Gastrocnemius medialis (tissue), 4 donors: ENCODE data around the gene CDK7. TPM values are rescaled to one million over a fixed set of nuclear protein-coding genes. Genes with fewer than 3 reads are reported as not detected.

ENCODE experiments used
- ATAC-seq, 2 donors: fragments of 150-250 bp; one replicate each; pipeline ENCODE4 v1.9.1; 2016
- DNase-seq, 2 donors: peaks; one replicate each; pipeline ENCODE4 v3.0.0-alpha.2; 2019
- H3K27ac ChIP-seq, 4 donors: fragments of 200-600 bp; sonication (generic); 1 replicate in 1 of 4; 2 replicates in 3 of 4; pipeline ENCODE4 v1.5.1; 2016 to 2018; ENCODE audit warnings: mild to moderate bottlenecking in 2 of 4, moderate library complexity in 1 of 4
- H3K27me3 ChIP-seq, 3 donors: fragments of 200-600 bp; sonication (generic) in 2 of 3; 1 replicate in 1 of 3; 2 replicates in 2 of 3; pipeline versions ENCODE4 v1.5.1 to v1.6.0; 2016 to 2019; ENCODE audit warnings: mild to moderate bottlenecking in 1 of 3, moderate library complexity in 1 of 3
- H3K36me3 ChIP-seq, 2 donors: fragments of 200-600 bp; sonication (generic) in 1 of 2; one replicate each; pipeline ENCODE4 v1.5.1; 2017 to 2018
- H3K4me1 ChIP-seq, 2 donors: fragments of 200-600 bp; sonication (generic) in 1 of 2; one replicate each; pipeline ENCODE4 v1.5.1; 2016 to 2017; ENCODE audit warnings: mild to moderate bottlenecking in 2 of 2
- H3K4me3 ChIP-seq, 4 donors: fragments of 200-600 bp; sonication (generic) in 3 of 4; 1 replicate in 1 of 4; 2 replicates in 3 of 4; pipeline ENCODE4 v1.5.1; 2016 to 2019; ENCODE audit warnings: mild to moderate bottlenecking in 2 of 4
- H3K9me3 ChIP-seq, 3 donors: fragments of 200-600 bp; sonication (generic) in 2 of 3; 1 replicate in 1 of 3; 2 replicates in 2 of 3; pipeline ENCODE4 v1.5.1; 2016 to 2019
- CTCF ChIP-seq, 5 experiments: fragments of 450-650 bp in 3 of 5; fragments of 200-600 bp in 2 of 5; sonication (generic) in 2 of 5; IDR thresholded peaks in 4 of 5; conservative IDR thresholded peaks in 1 of 5; 1 replicate in 4 of 5; 2 replicates in 1 of 5; pipeline ENCODE4 v1.5.1; 2016 to 2019; ENCODE audit warnings: antibody characterized with exemption in 5 of 5, mild to moderate bottlenecking in 3 of 5, moderate library complexity in 3 of 5
- POLR2A ChIP-seq, 2 donors: fragments of 450-650 bp; IDR thresholded peaks; one replicate each; pipeline ENCODE4 v1.6.1; 2017; ENCODE audit warnings: antibody characterized with exemption in 2 of 2, mild to moderate bottlenecking in 2 of 2, moderate library complexity in 2 of 2
- in situ Hi-C, 4 donors: fragments of 200-750 bp; cut with MboI; loops; one replicate each; pipeline versions ENCODE4 v1.15.0 to v1.8.0; 2017; ENCODE audit warnings: low sequenced_read_pairs in 4 of 4
- intact Hi-C: fragments of 100-400 bp; cut with DNase I; formaldehyde crosslinking; loops from one replicate; pipeline ENCODE4 v1.15.1; 2023; ENCODE audit warnings: low total_unique reads
- total RNA-seq, 4 donors: library from RNA; depleted of rRNA; stranded (reverse); fragments of >200 nt; gene quantifications; one replicate each; pipeline versions ENCODE4 v1.1.0 to v1.2.3, GENCODE V29; 2016

The CDK7 gene
- total RNA-seq, 4 donors from 2014 or later = 23.4 to 31.6 (median 28.0) TPM

- DNase-seq (no peak), ATAC-seq (no peak)
- no peak overlapping the region for H3K4me3 ChIP-seq
- H3K9me3 ChIP-seq = no peaks in the 10 kb centered on the region
- peaks cover 0 to 4% of the 10 kb centered on the region in 2 donors for H3K36me3 ChIP-seq
- no peak overlapping the region for H3K27ac ChIP-seq
- H3K4me1 ChIP-seq = no peaks in the 10 kb centered on the region
- intact Hi-C loops (no loop called here), in situ Hi-C loops (no loop called here)
- no peaks in the 10 kb centered on the region for H3K27me3 ChIP-seq
- TF ChIP-seq CTCF (IDR thresholded peaks at IDR 0.05 in 4 of 5, conservative IDR thresholded peaks at IDR 0.05 in 1 of 5) (no peak), POLR2A (IDR thresholded peaks at IDR 0.05) (no peak)
These were observed 78.7 kb downstream of the CDK7 start for GRCh38 chr5:69313428-69313827.

- DNase-seq (no peak), ATAC-seq (peak; percentile 52 to 55)
- intact Hi-C loops = no loop called here
- H3K9me3 ChIP-seq = no peaks in the 10 kb centered on the region
- in situ Hi-C loops = no loop called here
- H3K36me3 ChIP-seq = peaks cover 0 to 10% of the 10 kb centered on the region in 2 donors
- TF ChIP-seq POLR2A (IDR thresholded peaks at IDR 0.05) (no peak), CTCF (IDR thresholded peaks at IDR 0.05 in 4 of 5, conservative IDR thresholded peaks at IDR 0.05 in 1 of 5) (no peak)
- H3K4me1 ChIP-seq = no peaks in the 10 kb centered on the region
- H3K4me3 ChIP-seq = no peak overlapping the region
- H3K27me3 ChIP-seq = no peaks in the 10 kb centered on the region
- no peak overlapping the region for H3K27ac ChIP-seq
These were observed 81.3 kb downstream of the CDK7 start for GRCh38 chr5:69315972-69316371.

- no peak for DNase-seq
- H3K4me3 ChIP-seq = no peak overlapping the region
- TF ChIP-seq POLR2A (IDR thresholded peaks at IDR 0.05) (no peak), CTCF (IDR thresholded peaks at IDR 0.05 in 4 of 5, conservative IDR thresholded peaks at IDR 0.05 in 1 of 5) (no peak)
- H3K4me1 ChIP-seq = no peaks in the 10 kb centered on the region
- H3K36me3 ChIP-seq = peaks cover 0 to 10% of the 10 kb centered on the region in 2 donors
- no peaks in the 10 kb centered on the region for H3K27me3 ChIP-seq
- H3K9me3 ChIP-seq = no peaks in the 10 kb centered on the region
- in situ Hi-C loops = no loop called here
- ATAC-seq = no peak
- intact Hi-C loops = no loop called here
- H3K27ac ChIP-seq = no peak overlapping the region
These were observed 82.7 kb downstream of the CDK7 start for GRCh38 chr5:69317391-69317790.

GRCh38 chr5:69326365-69326764 is 91.7 kb downstream of the CDK7 start:
- no peak overlapping the region for H3K27ac ChIP-seq
- H3K27me3 ChIP-seq = no peaks in the 10 kb centered on the region
- no peak for ATAC-seq
- no peaks in the 10 kb centered on the region for H3K4me1 ChIP-seq
- no peak overlapping the region for H3K4me3 ChIP-seq
- DNase-seq = no peak
- no peaks in the 10 kb centered on the region for H3K36me3 ChIP-seq
- in situ Hi-C loops = no loop called here
- TF ChIP-seq CTCF (IDR thresholded peaks at IDR 0.05 in 4 of 5, conservative IDR thresholded peaks at IDR 0.05 in 1 of 5) (no peak), POLR2A (IDR thresholded peaks at IDR 0.05) (no peak)
- H3K9me3 ChIP-seq = no peaks in the 10 kb centered on the region
- intact Hi-C loops = no loop called here

Other genes starting within 250 kb of the CDK7 start
- gene SLC30A5, start 140.9 kb upstream of the CDK7 start, total RNA-seq = 10 to 100 TPM; 14.6 to 35.3 (median 24.5) TPM
- 10 to 100 TPM in 1 of 4 donors, 1 to 10 TPM in 2, under 1 TPM in 1; 0.84 to 11.1 (median 2.7) TPM for gene CCNB1, start 67.7 kb upstream of the CDK7 start, total RNA-seq
- gene CENPH, start 45.3 kb upstream of the CDK7 start, total RNA-seq = 1 to 10 TPM in 3 of 4 donors, under 1 TPM in 1; 0.87 to 4.9 (median 1.8) TPM
- 1 to 10 TPM in 3 of 4 donors, under 1 TPM in 1; 0.49 to 3.1 (median 2.1) TPM for gene CCDC125, start 97.9 kb downstream of the CDK7 start, total RNA-seq
- 10 to 100 TPM; 24.4 to 49.3 (median 32.5) TPM for gene AK6, start 134.6 kb downstream of the CDK7 start, total RNA-seq
- 10 to 100 TPM; 35.3 to 58.6 (median 45.6) TPM for gene TAF9, start 134.6 kb downstream of the CDK7 start, total RNA-seq
- gene RAD17, start 134.9 kb downstream of the CDK7 start, total RNA-seq = 10 to 100 TPM in 3 of 4 donors, 1 to 10 TPM in 1; 7.3 to 18.3 (median 11.9) TPM
- 1 to 10 TPM in 2 of 4 donors, under 1 TPM in 2; 0.16 to 3.1 (median 1.4) TPM for gene MARVELD2, start 180.2 kb downstream of the CDK7 start, total RNA-seq